Pancreas (tissue), 10 donors: ENCODE data around the gene DRAM1. TPM values are rescaled to one million over a fixed set of nuclear protein-coding genes. Genes with fewer than 3 reads are reported as not detected.
"Not testable (repeated sequence)": the region's sequence is repeated elsewhere in the genome, so short reads cannot be mapped to it uniquely, and the experiment has no call there.

Experiments
- ATAC-seq, 4 donors: fragments of 200-7000 bp; cut with Tn5 transposase; one replicate each; pipeline versions ENCODE4 v1.8.0 to v1.9.1; 2020; ENCODE audit warnings: mild to moderate bottlenecking in 4 of 4, moderate library complexity in 4 of 4
- DNase-seq, 6 donors: peaks; one replicate each; pipeline ENCODE4 v3.0.0-alpha.2; 2020
- FAIRE-seq: peaks from 2 replicates; lab custom pipeline; 2012; peaks lifted over from hg19 to GRCh38; lab: Jason Lieb, UNC
- H3K27ac ChIP-seq, 4 donors: fragments of 200-600 bp; sonication (generic); 1 replicate in 3 of 4; 2 replicates in 1 of 4; pipeline versions ENCODE4 v1.5.0 to v1.8.0; 2020
- H3K27me3 ChIP-seq, 4 donors: fragments of 200-600 bp; one replicate each; pipeline ENCODE4 v1.8.0; 2021
- H3K36me3 ChIP-seq, 3 donors: fragments of 200-600 bp; sonication (generic) in 1 of 3; one replicate each; pipeline versions ENCODE4 v1.5.0 to v1.8.0; 2020 to 2021
- H3K4me1 ChIP-seq, 3 donors: fragments of 200-600 bp; one replicate each; pipeline ENCODE4 v1.8.0; 2021
- H3K4me3 ChIP-seq, 4 donors: fragments of 200-600 bp; sonication (generic) in 2 of 4; one replicate each; pipeline versions ENCODE4 v1.5.0 to v1.8.0; 2020 to 2021
- H3K9me3 ChIP-seq, 4 donors: fragments of 200-600 bp; one replicate each; pipeline ENCODE4 v1.8.0; 2021
- WGBS, 2 donors: extraction: QIAGEN DNeasy Blood & Tissue Kit; methylation state at CpG; one replicate each; pipeline ENCODE4 v1.1.7; 2013; 5-methylcytosine and 5-hydroxymethylcytosine counted together
- intact Hi-C, 3 donors: fragments of 100-400 bp; cut with DNase I; formaldehyde crosslinking; loops; one replicate each; pipeline versions ENCODE4 v1.11.1 to v1.14.2; 2022
- polyA plus RNA-seq, 2 donors: library from polyadenylated mRNA; stranded (reverse); fragments of 200-250 nt; gene quantifications; one replicate each; pipeline ENCODE4 v1.2.3, GENCODE V29; 2013
- total RNA-seq, 6 donors: library from RNA; stranded (reverse); fragmentation: NEBNext Ultra II Directional in 4 of 6; extraction: Animal tissue kit (Norgen Biotek cat#: 25700) in 4 of 6; gene quantifications; one replicate each; pipeline versions ENCODE4 v1.2.1 to v1.2.4, GENCODE V29; 2021 to 2023
- TF ChIP-seq, protein P1 (sequence below), 4 donors: fragments of 200-600 bp; sonication (generic) in 3 of 4; IDR thresholded peaks; one replicate each; pipeline versions ENCODE4 v1.5.0 to v1.8.0; 2021; ENCODE audit warnings: antibody characterized with exemption in 4 of 4
- donor health status: healthy with polysubstance abuse.
- donor health status: DM: no; HTN: no; CAD: no; lungs with moderate emphysema.
- donor health status: DM: no; HTN: no; CAD: no.
- donor health status: control.
- donor health status: control.
- donor health status: Bipolar disorder and iron deficiency.
- donor health status: DM: yes; HTN: yes; CAD: no.
- donor health status: DM: no; HTN: no; CAD: no.
- donor health status: DM: no; HTN: no; CAD: no.
- donor health status: DM: yes; HTN: yes; CAD: no.

DRAM1 gene
- total and polyA plus RNA-seq, 8 donors, result 3.1 to 15.0 (median 5.6) TPM

- no peak for DNase-seq
- Histone ChIP-seq H3K27ac (no peak overlapping the region), H3K27me3 (no peaks in the 10 kb centered on the region), H3K36me3 (no peaks in the 10 kb centered on the region), H3K9me3 (no peaks in the 10 kb centered on the region), H3K4me3 (no peak overlapping the region), H3K4me1 (no peaks in the 10 kb centered on the region)
- TF ChIP-seq, protein P1, sequence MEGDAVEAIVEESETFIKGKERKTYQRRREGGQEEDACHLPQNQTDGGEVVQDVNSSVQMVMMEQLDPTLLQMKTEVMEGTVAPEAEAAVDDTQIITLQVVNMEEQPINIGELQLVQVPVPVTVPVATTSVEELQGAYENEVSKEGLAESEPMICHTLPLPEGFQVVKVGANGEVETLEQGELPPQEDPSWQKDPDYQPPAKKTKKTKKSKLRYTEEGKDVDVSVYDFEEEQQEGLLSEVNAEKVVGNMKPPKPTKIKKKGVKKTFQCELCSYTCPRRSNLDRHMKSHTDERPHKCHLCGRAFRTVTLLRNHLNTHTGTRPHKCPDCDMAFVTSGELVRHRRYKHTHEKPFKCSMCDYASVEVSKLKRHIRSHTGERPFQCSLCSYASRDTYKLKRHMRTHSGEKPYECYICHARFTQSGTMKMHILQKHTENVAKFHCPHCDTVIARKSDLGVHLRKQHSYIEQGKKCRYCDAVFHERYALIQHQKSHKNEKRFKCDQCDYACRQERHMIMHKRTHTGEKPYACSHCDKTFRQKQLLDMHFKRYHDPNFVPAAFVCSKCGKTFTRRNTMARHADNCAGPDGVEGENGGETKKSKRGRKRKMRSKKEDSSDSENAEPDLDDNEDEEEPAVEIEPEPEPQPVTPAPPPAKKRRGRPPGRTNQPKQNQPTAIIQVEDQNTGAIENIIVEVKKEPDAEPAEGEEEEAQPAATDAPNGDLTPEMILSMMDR (IDR thresholded peaks at IDR 0.05), result no peak
- intact Hi-C loops, result no loop called here
- no peak for ATAC-seq
- FAIRE-seq, result no peak
- WGBS, 2 donors, result 81 to 95% methylated on average over 3 of the region's 3 CpGs
Measured at GRCh38 chr12:101858361-101858760, 19.0 kb upstream of the DRAM1 start.

DNA sequence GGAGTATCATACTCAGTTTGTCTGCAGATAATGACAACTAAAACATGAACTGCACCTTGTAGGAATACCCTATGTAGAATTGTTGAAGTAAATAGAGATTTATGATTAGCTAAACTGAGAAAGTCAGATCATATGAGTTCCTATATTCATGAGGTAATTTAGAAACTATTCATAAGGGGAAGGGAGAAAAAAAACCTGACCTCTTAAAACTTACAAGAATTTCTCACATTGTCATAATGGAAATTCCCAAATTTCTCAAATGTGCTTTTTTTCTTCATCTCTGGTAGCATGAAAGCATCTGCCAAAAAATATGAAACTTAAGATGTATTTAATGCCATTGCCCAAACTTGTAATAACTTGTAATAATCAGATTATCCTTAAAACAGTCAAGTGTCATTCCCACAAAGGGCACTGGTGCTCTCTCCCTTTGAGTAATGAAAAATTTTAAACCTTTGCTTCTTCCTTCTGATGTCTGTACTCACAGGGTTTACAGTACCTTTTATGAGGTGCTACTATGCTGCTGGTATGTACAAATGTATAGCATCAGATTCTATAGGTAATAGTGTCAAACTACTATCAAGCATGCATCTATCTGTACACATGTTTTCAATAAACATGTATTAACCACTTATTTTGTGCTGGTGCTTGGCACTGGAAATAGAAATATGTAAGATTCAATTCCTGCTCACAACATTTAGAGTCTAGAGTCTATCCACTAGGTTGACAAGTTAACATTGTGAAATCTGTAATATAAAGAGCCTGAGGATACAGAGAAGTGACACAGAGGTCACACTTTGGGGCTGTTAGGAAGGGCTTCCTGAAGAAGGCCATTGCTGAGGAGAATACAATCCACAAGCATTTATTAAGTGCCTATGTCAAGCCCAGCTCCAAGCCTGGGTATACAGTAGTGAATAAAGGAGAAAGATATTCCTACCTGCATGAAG lies 17.4 kb upstream of the DRAM1 start:
- no peaks in the 10 kb centered on the region for H3K36me3 ChIP-seq
- H3K9me3 ChIP-seq, result no peaks in the 10 kb centered on the region
- H3K27me3 ChIP-seq, result no peaks in the 10 kb centered on the region
- TF ChIP-seq, protein P1 (IDR thresholded peaks at IDR 0.05), result no peak
- no peaks in the 10 kb centered on the region for H3K4me1 ChIP-seq
- no peak for FAIRE-seq
- ATAC-seq, result no peak
- no peak for DNase-seq
- no peak overlapping the region for H3K4me3 ChIP-seq
- H3K27ac ChIP-seq, result no peak overlapping the region
- intact Hi-C loops, result no loop called here

GRCh38 chr12:101861688-101862087 lies 15.7 kb upstream of the DRAM1 start:
- DNase-seq, result not testable (repeated sequence)

DNA sequence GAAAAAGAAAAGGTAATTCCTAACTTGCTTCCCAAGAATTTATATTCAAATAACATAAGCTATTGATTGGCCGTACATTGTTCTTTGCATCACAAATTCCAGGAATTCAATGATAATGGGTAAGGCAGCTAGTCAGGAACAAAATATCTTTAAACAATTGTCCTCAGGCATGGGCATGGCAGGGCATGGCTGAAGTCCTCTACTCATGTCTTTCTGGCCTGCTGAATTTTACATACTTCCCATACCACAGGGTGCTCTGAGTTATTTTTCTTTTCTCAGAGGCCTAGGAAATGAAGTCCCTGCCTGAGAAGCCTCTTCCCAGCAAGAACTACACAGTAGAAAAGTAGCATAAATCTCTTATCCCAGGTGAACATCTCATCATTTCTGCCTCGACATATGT lies 15.1 kb upstream of the DRAM1 start:
- no peaks in the 10 kb centered on the region for H3K9me3 ChIP-seq
- intact Hi-C loops, result no loop called here
- FAIRE-seq (no peak), ATAC-seq (no peak), DNase-seq (no peak)
- H3K36me3 ChIP-seq, result no peaks in the 10 kb centered on the region
- H3K4me3 ChIP-seq, result no peak overlapping the region
- TF ChIP-seq, protein P1 (IDR thresholded peaks at IDR 0.05), result no peak
- H3K4me1 ChIP-seq, result no peaks in the 10 kb centered on the region
- no peak overlapping the region for H3K27ac ChIP-seq
- no peaks in the 10 kb centered on the region for H3K27me3 ChIP-seq
- 95 to 100% methylated on average over 2 of the region's 2 CpGs for WGBS, 2 donors

More at GRCh38 chr12:101861688-101862087, 15.7 kb upstream of the DRAM1 start:
- ATAC-seq, result peak in 2 of 4 donors; percentile 24 to 46
- intact Hi-C loops, H3K27ac ChIP-seq, FAIRE-seq, H3K36me3 ChIP-seq, H3K9me3 ChIP-seq, H3K4me3 ChIP-seq, H3K4me1 ChIP-seq, H3K27me3 ChIP-seq: not testable (repeated sequence)
- WGBS, 2 donors, result 66 to 72% methylated on average over 2 of the region's 2 CpGs

- Histone ChIP-seq H3K4me1 (no peaks in the 10 kb centered on the region), H3K27ac (no peak overlapping the region), H3K27me3 (no peaks in the 10 kb centered on the region), H3K9me3 (no peaks in the 10 kb centered on the region), H3K36me3 (no peaks in the 10 kb centered on the region), H3K4me3 (no peak overlapping the region)
- ATAC-seq (no peak), FAIRE-seq (no peak), DNase-seq (no peak)
- intact Hi-C loops, result no loop called here
- TF ChIP-seq, protein P1 (IDR thresholded peaks at IDR 0.05), result no peak
Measured at GRCh38 chr12:101863981-101864380, 13.4 kb upstream of the DRAM1 start.
